Measurements from ENCODE around the gene TICAM2.

Gene TICAM2

GRCh38 chr5:115605436-115605835, 3.2 kb upstream of the TICAM2 start:
- H3K9me3 ChIP-seq (ENCODE audit: insufficient read depth, low read depth, low read length): no peaks in the 10 kb centered on the region
- H3K4me3 ChIP-seq (ENCODE audit: low read length): no peak overlapping the region
- H3K9ac ChIP-seq (ENCODE audit: low read depth, low read length): no peak overlapping the region
- no peaks in the 10 kb centered on the region for H3K27me3 ChIP-seq (ENCODE audit: insufficient read depth, low read length)
- no peak overlapping the region for H3K27ac ChIP-seq (ENCODE audit: low read length)
- 0 out of 2 replicates have a peak, but pooled peaks cover 2% of the 10 kb centered on the region for H3K36me3 ChIP-seq (ENCODE audit: insufficient read depth, low read depth, low read length)
- H3K4me1 ChIP-seq (ENCODE audit: insufficient read depth, low read length): peaks cover 11% of the 10 kb centered on the region; the same call in 1 of the 2 replicates

DNA sequence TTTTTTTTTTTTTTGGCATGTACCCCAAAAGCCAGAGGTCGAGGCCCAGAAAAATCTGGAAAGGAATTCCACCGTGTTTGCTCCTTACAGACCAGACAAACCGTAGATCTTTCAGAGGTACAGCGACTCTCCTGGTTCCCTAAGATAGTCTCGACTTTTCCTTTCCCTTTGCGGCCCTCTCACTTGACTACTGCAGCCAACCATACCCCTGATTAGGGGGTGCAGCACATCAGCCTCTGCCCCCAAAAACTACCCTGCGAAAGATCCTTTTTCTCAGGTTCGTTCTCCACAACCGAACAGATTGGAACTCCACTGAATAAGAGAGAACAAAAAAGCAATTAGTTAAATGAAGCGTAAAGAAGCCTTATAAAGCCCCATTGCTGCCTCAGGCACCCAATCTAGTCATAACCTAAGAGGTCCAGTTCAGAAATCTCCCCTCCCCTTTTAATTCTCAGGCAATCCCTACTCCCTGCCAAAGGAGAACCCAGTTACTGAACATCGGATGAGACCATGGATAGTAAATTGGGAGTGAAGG, 379 bp upstream of the TICAM2 start:
- Histone ChIP-seq H3K9ac (ENCODE audit: low read depth, low read length) (no peak overlapping the region), H3K4me1 (ENCODE audit: insufficient read depth, low read length) (peaks cover 6% of the 10 kb centered on the region; the same call in 1 of the 2 replicates), H3K27ac (ENCODE audit: low read length) (no peak overlapping the region), H3K4me3 (ENCODE audit: low read length) (peak overlapping the region; percentile 70; the same call in 1 of the 2 replicates), H3K36me3 (ENCODE audit: insufficient read depth, low read depth, low read length) (no peaks in the 10 kb centered on the region), H3K9me3 (ENCODE audit: insufficient read depth, low read depth, low read length) (no peaks in the 10 kb centered on the region), H3K27me3 (ENCODE audit: insufficient read depth, low read length) (no peaks in the 10 kb centered on the region)

DNA sequence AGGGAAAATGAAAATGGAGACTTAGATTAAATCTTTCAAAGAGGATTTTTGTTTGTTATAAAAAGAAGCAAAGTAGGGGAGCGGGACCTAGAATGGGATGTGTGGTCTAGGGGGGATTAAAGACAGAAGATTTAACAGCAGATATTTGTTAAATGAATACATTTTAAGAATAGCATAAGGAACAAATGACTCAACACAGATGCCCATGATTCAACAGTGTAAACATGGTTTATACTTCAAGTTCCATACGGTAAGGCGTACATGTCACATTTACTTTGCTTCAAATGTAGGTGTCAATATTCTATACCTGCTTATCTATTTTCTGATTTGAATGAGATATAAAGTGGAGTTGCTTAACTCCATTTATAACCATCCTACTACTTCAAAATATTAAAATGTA, 1.5 kb downstream of the TICAM2 start:
- Histone ChIP-seq H3K36me3 (ENCODE audit: insufficient read depth, low read depth, low read length) (no peaks in the 10 kb centered on the region), H3K9me3 (ENCODE audit: insufficient read depth, low read depth, low read length) (no peaks in the 10 kb centered on the region), H3K9ac (ENCODE audit: low read depth, low read length) (no peak overlapping the region), H3K27ac (ENCODE audit: low read length) (no peak overlapping the region), H3K4me1 (ENCODE audit: insufficient read depth, low read length) (peaks cover 6% of the 10 kb centered on the region; the same call in 1 of the 2 replicates), H3K27me3 (ENCODE audit: insufficient read depth, low read length) (no peaks in the 10 kb centered on the region), H3K4me3 (ENCODE audit: low read length) (no peak overlapping the region)

- Histone ChIP-seq H3K4me3 (ENCODE audit: low read length) (no peak overlapping the region), H3K27me3 (ENCODE audit: insufficient read depth, low read length) (no peaks in the 10 kb centered on the region), H3K9ac (ENCODE audit: low read depth, low read length) (no peak overlapping the region), H3K36me3 (ENCODE audit: insufficient read depth, low read depth, low read length) (no peaks in the 10 kb centered on the region), H3K27ac (ENCODE audit: low read length) (no peak overlapping the region), H3K9me3 (ENCODE audit: insufficient read depth, low read depth, low read length) (no peaks in the 10 kb centered on the region), H3K4me1 (ENCODE audit: insufficient read depth, low read length) (peaks cover 6% of the 10 kb centered on the region; the same call in 1 of the 2 replicates)
These were observed 2.4 kb downstream of the TICAM2 start for GRCh38 chr5:115599924-115600323.

GRCh38 chr5:115599502-115599901, 2.8 kb downstream of the TICAM2 start:
- H3K4me3 ChIP-seq (ENCODE audit: low read length): no peak overlapping the region
- no peaks in the 10 kb centered on the region for H3K36me3 ChIP-seq (ENCODE audit: insufficient read depth, low read depth, low read length)
- peaks cover 6% of the 10 kb centered on the region; the same call in 1 of the 2 replicates for H3K4me1 ChIP-seq (ENCODE audit: insufficient read depth, low read length)
- H3K27ac ChIP-seq (ENCODE audit: low read length): no peak overlapping the region
- no peak overlapping the region for H3K9ac ChIP-seq (ENCODE audit: low read depth, low read length)
- H3K9me3 ChIP-seq (ENCODE audit: insufficient read depth, low read depth, low read length): no peaks in the 10 kb centered on the region
- no peaks in the 10 kb centered on the region for H3K27me3 ChIP-seq (ENCODE audit: insufficient read depth, low read length)

DNA sequence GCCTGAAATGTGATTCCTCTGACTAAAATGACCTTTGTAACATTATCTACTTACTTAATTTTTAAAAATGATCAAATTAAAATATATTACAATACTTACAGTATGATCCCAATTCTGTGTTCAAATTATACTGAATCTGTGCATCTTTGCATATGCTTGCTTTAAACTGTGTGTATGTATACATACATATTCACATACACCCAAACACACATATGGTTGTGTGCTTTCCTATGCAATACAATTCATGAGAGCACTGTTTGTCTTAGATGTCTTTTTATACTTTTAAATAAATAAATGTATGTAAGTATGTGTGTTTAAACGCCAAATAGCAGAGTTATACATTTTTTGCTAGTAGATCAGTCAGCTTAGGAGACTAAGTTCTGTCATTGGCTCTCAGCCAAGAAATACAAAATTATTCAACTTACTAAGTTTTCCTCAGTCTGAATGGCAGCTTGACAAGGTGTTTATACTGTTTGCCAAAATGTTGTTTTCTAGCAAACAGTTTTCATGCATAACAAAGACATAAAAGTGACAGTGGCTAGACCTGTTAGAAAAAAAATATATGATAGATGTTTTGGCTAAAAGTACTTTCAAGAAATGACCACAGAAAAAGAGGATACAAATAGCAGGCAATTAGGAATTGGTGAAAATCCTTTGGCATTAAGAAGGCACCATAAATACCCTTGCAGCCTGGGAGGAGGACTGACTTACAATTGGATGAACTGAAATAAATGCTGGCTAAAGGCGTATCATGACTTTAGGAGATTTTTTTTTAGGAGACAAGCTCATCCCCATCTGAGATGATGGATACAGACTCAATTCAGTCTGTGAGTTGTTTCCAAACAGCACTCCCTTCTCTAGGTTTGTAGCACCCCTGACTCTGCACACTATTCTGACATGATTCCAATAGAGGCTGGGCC, 7.9 kb downstream of the TICAM2 start:
- Histone ChIP-seq H3K27ac (ENCODE audit: low read length) (no peak overlapping the region), H3K4me1 (ENCODE audit: insufficient read depth, low read length) (0 out of 2 replicates have a peak, but pooled peaks cover 1% of the 10 kb centered on the region), H3K9ac (ENCODE audit: low read depth, low read length) (no peak overlapping the region), H3K9me3 (ENCODE audit: insufficient read depth, low read depth, low read length) (no peaks in the 10 kb centered on the region), H3K27me3 (ENCODE audit: insufficient read depth, low read length) (no peaks in the 10 kb centered on the region), H3K36me3 (ENCODE audit: insufficient read depth, low read depth, low read length) (no peaks in the 10 kb centered on the region), H3K4me3 (ENCODE audit: low read length) (no peak overlapping the region)

- H3K9ac ChIP-seq (ENCODE audit: low read depth, low read length): no peak overlapping the region
- no peaks in the 10 kb centered on the region for H3K36me3 ChIP-seq (ENCODE audit: insufficient read depth, low read depth, low read length)
- no peaks in the 10 kb centered on the region for H3K27me3 ChIP-seq (ENCODE audit: insufficient read depth, low read length)
- H3K9me3 ChIP-seq (ENCODE audit: insufficient read depth, low read depth, low read length): no peaks in the 10 kb centered on the region
- H3K4me3 ChIP-seq (ENCODE audit: low read length): no peak overlapping the region
- H3K4me1 ChIP-seq (ENCODE audit: insufficient read depth, low read length): no peaks in the 10 kb centered on the region
- H3K27ac ChIP-seq (ENCODE audit: low read length): no peak overlapping the region
These were observed 13.2 kb downstream of the TICAM2 start for GRCh38 chr5:115589043-115589442.

- Histone ChIP-seq H3K4me3 (ENCODE audit: low read length) (no peak overlapping the region), H3K4me1 (ENCODE audit: insufficient read depth, low read length) (no peaks in the 10 kb centered on the region), H3K36me3 (ENCODE audit: insufficient read depth, low read depth, low read length) (no peaks in the 10 kb centered on the region), H3K27me3 (ENCODE audit: insufficient read depth, low read length) (no peaks in the 10 kb centered on the region), H3K9ac (ENCODE audit: low read depth, low read length) (no peak overlapping the region), H3K9me3 (ENCODE audit: insufficient read depth, low read depth, low read length) (no peaks in the 10 kb centered on the region), H3K27ac (ENCODE audit: low read length) (no peak overlapping the region)
These were observed 13.6 kb downstream of the TICAM2 start for GRCh38 chr5:115588640-115589039.

- Histone ChIP-seq H3K27ac (ENCODE audit: low read length) (no peak overlapping the region), H3K4me3 (ENCODE audit: low read length) (no peak overlapping the region), H3K4me1 (ENCODE audit: insufficient read depth, low read length) (0 out of 2 replicates have a peak, but pooled peaks cover 3% of the 10 kb centered on the region), H3K36me3 (ENCODE audit: insufficient read depth, low read depth, low read length) (no peaks in the 10 kb centered on the region), H3K9ac (ENCODE audit: low read depth, low read length) (no peak overlapping the region), H3K27me3 (ENCODE audit: insufficient read depth, low read length) (no peaks in the 10 kb centered on the region), H3K9me3 (ENCODE audit: insufficient read depth, low read depth, low read length) (no peaks in the 10 kb centered on the region)
These were observed 15.6 kb downstream of the TICAM2 start for GRCh38 chr5:115586525-115587146.

- no peaks in the 10 kb centered on the region for H3K36me3 ChIP-seq (ENCODE audit: insufficient read depth, low read depth, low read length)
- H3K27ac ChIP-seq (ENCODE audit: low read length): no peak overlapping the region
- no peak overlapping the region for H3K9ac ChIP-seq (ENCODE audit: low read depth, low read length)
- H3K9me3 ChIP-seq (ENCODE audit: insufficient read depth, low read depth, low read length): no peaks in the 10 kb centered on the region
- no peaks in the 10 kb centered on the region for H3K27me3 ChIP-seq (ENCODE audit: insufficient read depth, low read length)
- 0 out of 2 replicates have a peak, but pooled peaks cover 3% of the 10 kb centered on the region for H3K4me1 ChIP-seq (ENCODE audit: insufficient read depth, low read length)
- H3K4me3 ChIP-seq (ENCODE audit: low read length): no peak overlapping the region
These were observed 17.0 kb downstream of the TICAM2 start for GRCh38 chr5:115585265-115585664.

- H3K27me3 ChIP-seq (ENCODE audit: insufficient read depth, low read length): no peaks in the 10 kb centered on the region
- no peak overlapping the region for H3K27ac ChIP-seq (ENCODE audit: low read length)
- 0 out of 2 replicates have a peak, but pooled peaks cover 3% of the 10 kb centered on the region for H3K4me1 ChIP-seq (ENCODE audit: insufficient read depth, low read length)
- H3K4me3 ChIP-seq (ENCODE audit: low read length): no peak overlapping the region
- no peaks in the 10 kb centered on the region for H3K36me3 ChIP-seq (ENCODE audit: insufficient read depth, low read depth, low read length)
- no peaks in the 10 kb centered on the region for H3K9me3 ChIP-seq (ENCODE audit: insufficient read depth, low read depth, low read length)
- no peak overlapping the region for H3K9ac ChIP-seq (ENCODE audit: low read depth, low read length)
These were observed 17.8 kb downstream of the TICAM2 start for GRCh38 chr5:115584501-115584900.
